Lower leg skin (tissue), 4 donors: Measurements from ENCODE around the gene PNKD. TPM values are rescaled to one million over a fixed set of nuclear protein-coding genes. Genes with fewer than 3 reads are reported as not detected.

Source experiments
- DNase-seq, 2 donors: peaks; one replicate each; pipeline ENCODE4 v3.0.0-alpha.2; 2019; ENCODE audit warnings: low spot score in 2 of 2
- H3K4me3 ChIP-seq: fragments of 200-600 bp; sonication (generic); 2 replicates; pipeline ENCODE4 v1.5.1; 2017; ENCODE audit warnings: mild to moderate bottlenecking, low read depth; ENCODE audit not compliant: poor library complexity, severe bottlenecking
- CTCF ChIP-seq, 3 donors: fragments of 450-650 bp; IDR thresholded peaks; one replicate each; pipeline ENCODE4 v1.5.1; 2016; ENCODE audit warnings: antibody characterized with exemption in 3 of 3, mild to moderate bottlenecking in 3 of 3, moderate library complexity in 2 of 3
- POLR2A ChIP-seq, 2 donors: fragments of 450-650 bp; IDR thresholded peaks; one replicate each; pipeline ENCODE4 v1.6.1; 2016 to 2017; ENCODE audit warnings: antibody characterized with exemption in 2 of 2, mild to moderate bottlenecking in 1 of 2, moderate library complexity in 1 of 2
- WGBS, 2 donors: methylation state at CpG; one replicate each; pipeline ENCODE4 v1.1.5; 2018; 5-methylcytosine and 5-hydroxymethylcytosine counted together
- intact Hi-C: fragments of 100-400 bp; cut with DNase I; formaldehyde crosslinking; loops from one replicate; pipeline ENCODE4 v1.15.0; 2023; ENCODE audit warnings: low total_unique reads
- total RNA-seq, 4 donors: library from RNA; depleted of rRNA; stranded (reverse); fragments of >200 nt; gene quantifications; one replicate each; pipeline ENCODE4 v1.1.0, GENCODE V29; 2016

PNKD gene
- total RNA-seq, 4 donors from 2014 or later: 26.6 to 60.6 (median 43.3) TPM

GRCh38 chr2:218318241-218318640 is 47.9 kb downstream of the PNKD start:
- no peak overlapping the region for H3K4me3 ChIP-seq
- WGBS, 2 donors: 84 to 89% methylated on average over 6 to 7 of the region's 7 CpGs
- TF ChIP-seq CTCF (IDR thresholded peaks at IDR 0.05) (no peak), POLR2A (IDR thresholded peaks at IDR 0.05) (no peak)
- intact Hi-C loops: no loop called here
- DNase-seq: no peak

- 45 to 61% methylated on average over 6 of the region's 6 CpGs for WGBS, 2 donors
- TF ChIP-seq CTCF (IDR thresholded peaks at IDR 0.05): no peak
- no peak for TF ChIP-seq POLR2A (IDR thresholded peaks at IDR 0.05)
- H3K4me3 ChIP-seq: no peak overlapping the region
- DNase-seq: no peak
- intact Hi-C loops: no loop called here
Measured at GRCh38 chr2:218319813-218320365, 49.6 kb downstream of the PNKD start.

- no peak for DNase-seq
- H3K4me3 ChIP-seq: no peak overlapping the region
- 68 to 77% methylated on average over 3 of the region's 3 CpGs for WGBS, 2 donors
- intact Hi-C loops: no loop called here
- no peak for TF ChIP-seq POLR2A (IDR thresholded peaks at IDR 0.05)
- no peak for TF ChIP-seq CTCF (IDR thresholded peaks at IDR 0.05)
Measured at GRCh38 chr2:218320704-218321336, 50.5 kb downstream of the PNKD start.

- intact Hi-C loops: no loop called here
- peak overlapping the region; percentile 34 for H3K4me3 ChIP-seq
- WGBS, 2 donors: 2% methylated on average over 21 to 44 of the region's 69 CpGs
- peak; percentile 63 to 90 for DNase-seq
- no peak for TF ChIP-seq POLR2A (IDR thresholded peaks at IDR 0.05)
- TF ChIP-seq CTCF (IDR thresholded peaks at IDR 0.05): peak in 1 of 3 donors; percentile 8
Measured at GRCh38 chr2:218322768-218323525, 52.6 kb downstream of the PNKD start.

GRCh38 chr2:218323526-218324472 is 53.5 kb downstream of the PNKD start:
- peak overlapping the region; percentile 34 for H3K4me3 ChIP-seq
- peak; percentile 36 to 88 for DNase-seq
- WGBS, 2 donors: 7 to 9% methylated on average over 24 of the region's 24 CpGs
- TF ChIP-seq POLR2A (IDR thresholded peaks at IDR 0.05) (no peak), CTCF (IDR thresholded peaks at IDR 0.05) (no peak)
- intact Hi-C loops: no loop called here
